Measurements from ENCODE around the gene PLXNA4. TPM values are rescaled to one million over a fixed set of nuclear protein-coding genes. Genes with fewer than 3 reads are reported as not detected.

PLXNA4 gene
- total RNA-seq, 2 donors from 2014 or later, result 12.2 to 27.7 TPM

DNA sequence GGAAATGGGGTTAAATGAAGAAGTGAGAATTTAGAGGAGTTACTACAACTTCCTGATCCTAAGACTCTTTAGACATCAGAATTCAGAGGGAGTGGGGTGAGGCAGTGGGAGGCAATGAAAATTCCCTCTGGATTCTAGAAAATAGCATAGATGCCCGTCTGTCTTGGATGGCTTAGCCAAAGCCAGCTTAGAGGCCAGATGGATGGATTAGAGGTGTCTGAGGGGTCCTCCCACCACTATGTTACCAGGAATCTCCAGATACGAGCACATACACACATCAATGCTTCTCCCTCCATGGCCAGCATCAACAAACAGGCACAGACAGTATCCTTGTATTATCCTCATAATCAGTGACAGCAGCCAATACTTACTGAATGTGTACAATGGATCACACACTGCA is 418.1 kb downstream of the PLXNA4 start:
- no peak for TF ChIP-seq CTCF (IDR thresholded peaks at IDR 0.05)
- Histone ChIP-seq H3K27me3 (replicated peaks; ENCODE audit: insufficient read depth) (no peaks in the 10 kb centered on the region), H3K9me3 (no peaks in the 10 kb centered on the region), H3K36me3 (peaks cover 10% of the 10 kb centered on the region), H3K4me3 (no peak overlapping the region), H3K27ac (no peak overlapping the region), H3K4me1 (ENCODE audit: control insufficient read depth in 1 of 2, low read depth in 2 of 2) (peaks cover 4 to 31% of the 10 kb centered on the region in 2 donors)
- DNase-seq (ENCODE audit: low spot score), result no peak
- ATAC-seq (ENCODE audit: insufficient number of reproducible peaks, low FRiP score, low read depth), result no peak

- Histone ChIP-seq H3K27ac (no peak overlapping the region), H3K9me3 (no peaks in the 10 kb centered on the region), H3K27me3 (replicated peaks; ENCODE audit: insufficient read depth) (no peaks in the 10 kb centered on the region), H3K4me1 (ENCODE audit: control insufficient read depth in 1 of 2, low read depth in 2 of 2) (peaks cover 0 to 7% of the 10 kb centered on the region in 2 donors), H3K36me3 (peaks cover 10% of the 10 kb centered on the region), H3K4me3 (no peak overlapping the region)
- no peak for TF ChIP-seq CTCF (IDR thresholded peaks at IDR 0.05)
- DNase-seq (ENCODE audit: low spot score) (no peak), ATAC-seq (ENCODE audit: insufficient number of reproducible peaks, low FRiP score, low read depth) (no peak)
These were observed 420.6 kb downstream of the PLXNA4 start for GRCh38 chr7:132155715-132156114.

- Histone ChIP-seq H3K4me3 (no peak overlapping the region), H3K36me3 (peaks cover 10% of the 10 kb centered on the region), H3K9me3 (no peaks in the 10 kb centered on the region), H3K27ac (no peak overlapping the region), H3K4me1 (ENCODE audit: control insufficient read depth in 1 of 2, low read depth in 2 of 2) (no peaks in the 10 kb centered on the region), H3K27me3 (replicated peaks; ENCODE audit: insufficient read depth) (no peaks in the 10 kb centered on the region)
- DNase-seq (ENCODE audit: low spot score) (no peak), ATAC-seq (ENCODE audit: insufficient number of reproducible peaks, low FRiP score, low read depth) (no peak)
- TF ChIP-seq CTCF (IDR thresholded peaks at IDR 0.05), result no peak
These were observed 421.4 kb downstream of the PLXNA4 start for GRCh38 chr7:132154695-132155471.

DNA sequence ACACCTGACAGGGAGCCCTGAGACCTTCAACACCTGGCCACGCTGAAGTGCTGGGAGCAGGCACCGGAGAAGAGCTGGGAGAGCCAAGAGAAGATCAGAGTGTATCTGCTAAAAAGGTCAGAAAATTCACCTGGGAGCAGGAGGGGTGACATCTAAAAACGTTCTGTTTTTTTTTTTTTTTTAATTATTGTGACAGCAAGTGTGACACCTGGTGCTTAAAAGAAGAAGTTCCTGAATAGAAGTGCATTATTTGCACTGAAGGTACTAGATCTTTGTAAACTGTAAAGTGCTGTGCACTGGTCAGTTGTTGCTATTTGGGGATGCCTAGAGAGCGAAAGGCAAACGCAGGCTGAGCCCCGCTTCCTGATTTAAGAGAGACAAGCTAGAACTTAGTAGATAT is 422.0 kb downstream of the PLXNA4 start:
- H3K36me3 ChIP-seq, result peaks cover 10% of the 10 kb centered on the region
- H3K4me1 ChIP-seq (ENCODE audit: control insufficient read depth in 1 of 2, low read depth in 2 of 2), result no peaks in the 10 kb centered on the region
- ATAC-seq (ENCODE audit: insufficient number of reproducible peaks, low FRiP score, low read depth) (no peak), DNase-seq (ENCODE audit: low spot score) (no peak)
- no peak overlapping the region for H3K4me3 ChIP-seq
- no peak overlapping the region for H3K27ac ChIP-seq
- no peaks in the 10 kb centered on the region for H3K9me3 ChIP-seq
- TF ChIP-seq CTCF (IDR thresholded peaks at IDR 0.05), result no peak
- no peaks in the 10 kb centered on the region for H3K27me3 ChIP-seq (replicated peaks; ENCODE audit: insufficient read depth)

DNA sequence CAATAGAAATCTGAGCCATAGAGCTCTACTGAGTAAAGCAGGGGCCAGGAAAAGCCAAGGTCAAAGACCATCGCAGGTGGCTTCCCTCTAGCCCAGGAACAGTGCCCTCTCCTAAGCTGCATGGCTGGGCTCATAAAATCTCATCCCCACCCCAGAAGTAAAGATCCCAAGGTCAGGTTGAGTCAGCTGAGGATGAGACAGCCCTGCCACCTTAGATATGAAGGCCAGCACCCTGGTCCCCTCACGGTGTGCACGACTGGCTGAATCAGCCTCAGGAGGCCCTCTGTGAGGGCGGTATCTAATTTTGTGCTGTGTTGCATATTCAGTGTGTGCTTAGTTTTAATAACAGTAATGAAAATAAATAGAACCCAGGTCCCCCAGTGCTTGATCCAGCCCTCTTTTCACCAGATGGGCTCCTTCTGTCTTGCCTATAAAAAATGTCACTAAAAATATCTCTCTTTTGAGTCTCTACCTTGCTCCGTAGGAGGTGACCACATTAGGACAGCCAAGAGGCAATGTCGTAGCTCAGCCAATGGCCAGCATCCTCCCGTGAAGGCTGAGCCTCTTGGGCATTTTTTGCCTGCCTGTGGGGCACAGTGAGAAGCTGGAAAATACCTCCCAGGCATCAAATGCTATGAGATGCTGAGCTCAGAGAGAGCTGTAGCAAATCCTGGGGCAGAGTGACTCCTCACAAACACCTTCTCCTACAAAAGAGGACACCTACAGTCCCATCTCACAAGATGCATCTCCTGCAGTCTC is 424.0 kb downstream of the PLXNA4 start:
- no peak for TF ChIP-seq CTCF (IDR thresholded peaks at IDR 0.05)
- no peak for ATAC-seq (ENCODE audit: insufficient number of reproducible peaks, low FRiP score, low read depth)
- H3K27ac ChIP-seq, result no peak overlapping the region
- H3K4me1 ChIP-seq (ENCODE audit: control insufficient read depth in 1 of 2, low read depth in 2 of 2), result no peaks in the 10 kb centered on the region
- DNase-seq (ENCODE audit: low spot score), result no peak
- no peaks in the 10 kb centered on the region for H3K9me3 ChIP-seq
- H3K4me3 ChIP-seq, result no peak overlapping the region
- no peaks in the 10 kb centered on the region for H3K27me3 ChIP-seq (replicated peaks; ENCODE audit: insufficient read depth)
- peaks cover under 1% of the 10 kb centered on the region for H3K36me3 ChIP-seq

All from thoracic aorta (tissue), 2 donors.